GM12874 (cell line): ENCODE data around the gene HIF1A.

Experiments
- CTCF ChIP-seq: IDR thresholded peaks from 2 replicates; pipeline ENCODE4 v1.5.1; 2011; ENCODE audit warnings: low read depth, mild to moderate bottlenecking, control low read depth, low read length, moderate library complexity; ENCODE audit not compliant: insufficient read depth

Gene HIF1A

GRCh38 chr14:61677479-61677878, 17.8 kb upstream of the HIF1A start:
- no peak for TF ChIP-seq CTCF

GRCh38 chr14:61678975-61679374, 16.3 kb upstream of the HIF1A start:
- TF ChIP-seq CTCF = no peak

- no peak for TF ChIP-seq CTCF
Measured at GRCh38 chr14:61681413-61681812, 13.9 kb upstream of the HIF1A start.

- no peak for TF ChIP-seq CTCF
Measured at GRCh38 chr14:61683108-61683507, 12.2 kb upstream of the HIF1A start.

GRCh38 chr14:61690039-61690438, 5.3 kb upstream of the HIF1A start:
- no peak for TF ChIP-seq CTCF

GRCh38 chr14:61690982-61691381, 4.3 kb upstream of the HIF1A start:
- TF ChIP-seq CTCF = no peak

- TF ChIP-seq CTCF = no peak
Measured at GRCh38 chr14:61691495-61691894, 3.8 kb upstream of the HIF1A start.

- no peak for TF ChIP-seq CTCF
Measured at GRCh38 chr14:61694039-61694438, 1.3 kb upstream of the HIF1A start.
